T-helper 1 cell treated with Interleukin-12 subunit alpha and Interleukin-12 subunit beta and Interleukin-4 antibody, amounts not matched to agents 30 ng/mL and 1 ng/mL, for 36 hours (primary cell): ENCODE results near the gene CHID1. TPM values are rescaled to one million over a fixed set of nuclear protein-coding genes. Genes with fewer than 3 reads are reported as not detected.

Source experiments
- intact Hi-C: fragments of 100-400 bp; cut with micrococcal nuclease; formaldehyde crosslinking; loops from one replicate; pipeline ENCODE4 v1.15.1; 2024
- total RNA-seq: library from RNA; stranded (reverse); gene quantifications from 2 replicates; pipeline ENCODE4 v1.2.3, GENCODE V29; 2022

Gene CHID1
- total RNA-seq, 1 donor from 2014 or later = 53.4 TPM

DNA sequence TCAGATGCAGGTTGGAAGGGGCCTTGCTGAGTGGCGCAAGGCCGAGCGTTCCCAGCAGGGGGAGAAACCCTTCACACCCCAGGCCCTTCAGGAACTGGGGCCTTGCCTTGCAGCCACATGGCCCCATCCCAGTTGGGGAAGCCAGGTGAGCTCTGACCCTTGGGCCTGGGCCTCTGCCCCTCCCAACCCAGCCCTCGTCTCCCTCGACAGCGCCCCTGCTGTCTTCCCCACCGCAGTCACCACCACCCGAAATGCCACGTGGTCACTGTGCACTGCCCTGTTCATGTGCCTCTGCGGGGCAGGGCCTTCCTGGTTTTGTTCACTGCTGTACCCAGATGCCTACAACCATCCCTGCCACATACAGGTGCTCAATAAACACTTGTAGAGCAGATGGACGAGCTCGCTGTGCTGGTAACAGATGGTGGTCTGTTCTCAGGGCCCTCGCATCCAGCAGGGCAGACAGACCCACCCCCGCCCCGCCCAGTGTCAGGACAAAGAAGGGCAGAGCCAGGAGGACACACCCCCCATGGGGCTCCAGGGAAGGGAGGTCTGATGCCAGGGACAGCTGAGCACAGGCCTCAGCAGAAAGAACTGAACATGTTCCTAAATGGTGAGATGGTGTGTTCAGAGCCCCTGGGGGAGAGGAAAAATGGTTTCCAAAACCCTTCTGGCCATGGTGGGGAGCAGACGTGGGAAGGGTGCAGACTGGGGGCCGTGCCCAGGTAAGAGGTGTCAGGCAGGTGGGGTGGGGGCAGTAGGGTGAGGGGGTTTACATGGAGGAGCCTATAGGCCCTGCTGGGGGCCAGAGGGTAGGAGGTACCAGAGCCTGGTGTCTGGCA lies 72.0 kb downstream of the CHID1 start:
- intact Hi-C loops = no loop called here

DNA sequence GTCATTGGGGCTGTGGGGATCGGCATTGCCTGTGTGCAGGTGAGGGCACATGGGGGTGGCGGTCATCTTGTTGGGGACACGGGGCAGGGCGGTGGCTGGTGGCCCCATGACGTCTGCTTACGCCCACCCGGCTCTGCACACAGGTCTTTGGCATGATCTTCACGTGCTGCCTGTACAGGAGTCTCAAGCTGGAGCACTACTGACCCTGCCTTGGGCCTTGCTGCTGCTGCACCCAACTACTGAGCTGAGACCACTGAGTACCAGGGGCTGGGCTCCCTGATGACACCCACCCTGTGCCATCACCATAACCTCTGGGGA lies 72.7 kb downstream of the CHID1 start:
- intact Hi-C loops = no loop called here

DNA sequence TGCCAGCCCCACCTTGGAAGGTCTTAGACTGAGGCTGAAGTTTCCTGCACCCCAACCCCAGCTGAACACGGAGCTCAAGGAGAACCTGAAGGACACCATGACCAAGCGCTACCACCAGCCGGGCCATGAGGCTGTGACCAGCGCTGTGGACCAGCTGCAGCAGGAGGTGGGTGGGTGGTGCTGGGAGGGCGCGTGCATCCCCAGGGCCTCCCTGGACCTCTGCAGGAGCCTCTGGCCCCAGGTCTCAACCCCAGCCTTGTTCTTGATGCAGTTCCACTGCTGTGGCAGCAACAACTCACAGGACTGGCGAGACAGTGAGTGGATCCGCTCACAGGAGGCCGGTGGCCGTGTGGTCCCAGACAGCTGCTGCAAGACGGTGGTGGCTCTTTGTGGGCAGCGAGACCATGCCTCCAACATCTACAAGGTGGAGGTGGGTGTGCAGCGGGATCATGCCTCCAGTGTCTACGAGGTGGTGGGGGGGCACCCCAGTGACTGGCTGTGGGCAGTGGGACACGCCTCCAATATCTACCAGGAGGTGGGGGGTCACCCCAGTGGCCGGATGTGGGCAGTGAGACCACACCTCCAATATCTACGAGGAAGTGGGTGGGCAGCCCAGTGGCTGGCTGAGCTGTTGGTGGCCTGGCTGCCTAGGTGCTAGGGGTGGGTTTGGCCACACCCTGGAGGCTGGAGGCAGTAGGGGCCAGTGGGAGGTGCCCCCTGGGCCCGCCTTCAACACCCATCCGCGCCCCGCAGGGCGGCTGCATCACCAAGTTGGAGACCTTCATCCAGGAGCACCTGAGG lies 73.2 kb downstream of the CHID1 start:
- intact Hi-C loops = no loop called here

DNA sequence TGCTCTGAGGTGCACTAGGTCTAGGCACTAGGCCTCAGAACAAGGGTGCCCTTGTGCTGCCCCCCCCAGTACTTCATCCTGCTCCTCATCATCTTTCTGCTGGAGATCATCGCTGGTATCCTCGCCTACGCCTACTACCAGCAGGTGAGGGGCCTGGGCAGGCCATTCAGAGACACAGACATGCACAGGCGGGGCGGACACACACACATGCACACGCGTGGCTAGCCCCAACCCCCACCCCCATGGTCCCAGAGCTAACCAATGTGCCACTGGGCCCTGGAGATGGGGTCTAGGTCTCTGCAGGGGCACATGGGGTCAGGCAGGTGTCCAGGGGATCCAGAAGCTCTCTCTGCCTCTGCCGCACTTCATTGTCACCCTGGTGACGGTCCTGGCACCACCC lies 73.9 kb downstream of the CHID1 start:
- intact Hi-C loops = no loop called here

DNA sequence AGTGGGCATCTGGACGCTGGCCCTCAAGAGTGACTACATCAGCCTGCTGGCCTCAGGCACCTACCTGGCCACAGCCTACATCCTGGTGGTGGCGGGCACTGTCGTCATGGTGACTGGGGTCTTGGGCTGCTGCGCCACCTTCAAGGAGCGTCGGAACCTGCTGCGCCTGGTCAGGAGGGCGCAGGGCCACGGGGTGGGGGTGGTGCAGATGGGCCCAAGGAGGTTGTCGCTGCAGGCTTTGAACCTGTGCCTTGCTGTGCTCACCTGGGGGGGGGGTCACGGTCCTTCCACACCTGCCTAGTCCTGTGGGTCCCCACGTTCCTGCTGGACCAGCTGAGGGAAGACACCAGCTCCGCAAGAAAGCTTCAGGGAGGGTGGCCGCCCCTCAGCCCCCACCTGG lies 74.3 kb downstream of the CHID1 start:
- intact Hi-C loops = no loop called here

DNA sequence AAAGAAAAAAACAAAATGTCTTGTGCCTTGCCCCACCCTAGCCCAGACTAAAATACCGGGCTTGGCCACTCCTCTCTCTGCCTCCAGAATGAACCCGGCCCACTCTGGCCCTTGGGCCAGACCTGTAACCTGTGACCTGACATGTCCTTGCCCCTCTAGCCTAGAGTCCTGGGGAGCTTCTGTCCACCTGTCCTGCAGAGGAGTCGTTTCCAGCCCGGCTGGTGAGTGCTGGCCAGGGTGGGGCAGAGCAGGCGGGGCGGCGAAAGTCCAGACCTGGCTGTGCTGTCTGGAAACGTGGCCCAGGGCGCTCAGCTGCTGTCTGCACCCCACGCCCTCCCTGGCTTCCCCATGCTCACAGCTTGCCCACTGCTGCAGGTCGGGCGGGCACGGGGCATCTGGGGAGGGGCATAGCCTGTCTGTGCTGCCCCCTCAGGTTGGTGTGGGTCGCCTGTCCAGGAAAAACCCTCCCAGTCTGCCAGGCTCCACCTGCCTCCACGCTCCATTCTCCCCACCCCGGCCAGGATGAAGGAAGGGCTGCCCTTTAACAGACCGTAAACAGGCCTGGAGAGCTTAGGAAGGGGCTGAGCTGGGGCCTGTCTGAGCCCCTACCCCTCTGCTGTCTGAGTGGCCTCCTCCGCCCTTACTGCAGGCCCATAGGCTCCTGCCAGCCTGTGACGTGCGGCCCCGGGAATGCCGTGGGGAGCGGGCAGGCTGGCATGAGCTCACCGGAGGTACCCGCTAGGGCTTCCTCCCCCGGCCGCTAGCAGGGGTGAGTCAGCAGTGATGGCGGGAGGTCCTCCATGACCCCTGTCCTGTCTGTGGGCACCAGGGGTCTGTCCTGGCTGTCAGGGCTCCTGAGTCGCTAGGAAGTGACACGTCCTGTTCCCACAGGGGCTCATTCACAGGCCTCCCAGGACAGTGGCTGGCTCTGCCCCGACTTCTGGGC lies 76.0 kb downstream of the CHID1 start:
- intact Hi-C loops = no loop called here

DNA sequence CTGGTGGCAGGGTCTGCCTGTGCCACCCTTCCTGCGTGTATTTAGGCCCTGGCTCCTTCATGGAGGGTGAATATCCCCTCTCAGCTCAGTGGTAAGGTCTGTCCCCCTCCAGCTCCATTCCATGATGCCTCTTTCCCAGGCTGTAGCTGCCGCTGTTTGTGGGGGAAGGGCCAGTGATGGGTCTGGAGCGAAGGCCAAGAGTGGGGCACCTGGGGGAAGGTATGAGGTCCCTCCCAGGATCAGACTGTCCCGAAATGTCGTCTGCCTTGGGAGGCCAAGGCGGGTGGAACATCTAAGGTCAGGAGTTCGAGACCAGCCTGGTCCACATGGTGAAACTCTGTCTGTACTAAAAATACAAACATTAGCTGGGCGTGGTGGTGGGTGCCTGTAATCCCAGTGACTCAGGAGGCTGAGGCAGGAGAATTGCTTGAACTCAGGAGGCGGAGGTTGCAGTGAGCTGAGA lies 76.7 kb downstream of the CHID1 start:
- intact Hi-C loops = no loop called here

DNA sequence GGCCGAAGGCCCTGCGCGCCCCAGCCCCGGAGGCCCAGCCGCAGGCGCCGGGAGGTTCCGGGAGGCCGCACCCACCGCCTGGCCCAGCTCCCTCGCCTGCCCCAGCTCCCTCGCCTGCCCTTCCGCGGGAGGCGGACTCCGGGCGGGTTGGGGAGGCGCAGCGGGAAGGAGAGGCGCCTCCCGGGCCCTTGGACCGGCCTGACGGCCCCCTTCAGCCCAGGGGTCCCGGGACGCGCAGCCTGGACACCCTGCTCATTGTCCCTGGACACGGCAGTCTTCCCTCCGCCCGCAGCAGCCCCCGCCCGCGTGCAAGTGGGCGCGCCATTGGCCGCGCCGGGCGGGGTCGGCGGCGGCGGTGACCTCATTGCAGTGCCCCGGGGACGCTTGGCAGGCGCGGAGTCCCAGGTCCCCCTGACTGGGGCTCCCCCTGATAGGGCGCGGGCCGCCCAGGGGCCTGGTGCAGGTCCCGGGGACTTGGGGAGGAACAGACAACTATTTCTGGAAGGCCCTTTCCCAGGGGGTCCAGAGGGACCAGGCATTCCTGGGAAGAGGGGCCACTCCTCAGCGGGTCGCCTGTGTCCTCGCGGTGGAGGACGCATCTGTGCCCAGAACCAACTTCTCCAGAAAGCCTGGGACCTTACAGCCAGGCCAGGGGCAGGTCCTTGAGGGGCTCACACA lies 77.4 kb downstream of the CHID1 start:
- intact Hi-C loops = no loop called here

DNA sequence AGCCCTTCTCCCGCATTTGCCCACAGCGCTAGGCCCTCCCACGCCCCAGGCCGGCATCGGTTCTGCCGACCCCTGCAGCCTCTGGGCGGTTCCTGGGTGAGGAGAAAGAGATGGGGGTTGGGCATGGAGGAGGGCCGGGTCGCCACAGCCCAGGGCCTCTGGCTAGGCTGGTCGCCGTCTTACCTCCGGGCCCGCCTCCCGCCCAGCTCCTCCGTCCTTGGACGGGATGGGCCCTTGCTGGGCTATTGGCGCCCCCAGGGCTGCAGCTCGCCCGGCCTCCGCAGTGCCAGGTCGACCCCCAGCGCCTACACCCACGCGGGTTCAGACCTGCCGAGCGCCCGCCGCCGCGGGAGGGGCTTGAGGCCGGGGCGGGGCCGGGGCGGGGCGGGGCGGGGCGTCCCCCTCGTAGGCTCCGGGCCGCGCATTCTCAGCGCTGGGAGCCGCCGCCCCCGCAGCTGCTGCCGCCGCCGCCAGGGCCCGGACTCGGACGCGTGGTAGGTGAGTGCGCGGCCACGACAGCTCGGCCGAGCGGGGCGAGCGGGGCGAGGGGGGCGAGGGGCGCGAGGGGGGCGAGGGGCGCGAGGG lies 78.0 kb downstream of the CHID1 start, which contains the start of gene CD151:
TSS of gene CD151 (plus strand) at position 424 of the 585 bp plus-strand sequence. CDS start 3,118 bp downstream, outside the sequence.
- intact Hi-C loops = loop anchor here (1.0 kb wide), 1 partner anchor 10 kb away; the partner anchor contains the start of genes POLR2L and TSPAN4

DNA sequence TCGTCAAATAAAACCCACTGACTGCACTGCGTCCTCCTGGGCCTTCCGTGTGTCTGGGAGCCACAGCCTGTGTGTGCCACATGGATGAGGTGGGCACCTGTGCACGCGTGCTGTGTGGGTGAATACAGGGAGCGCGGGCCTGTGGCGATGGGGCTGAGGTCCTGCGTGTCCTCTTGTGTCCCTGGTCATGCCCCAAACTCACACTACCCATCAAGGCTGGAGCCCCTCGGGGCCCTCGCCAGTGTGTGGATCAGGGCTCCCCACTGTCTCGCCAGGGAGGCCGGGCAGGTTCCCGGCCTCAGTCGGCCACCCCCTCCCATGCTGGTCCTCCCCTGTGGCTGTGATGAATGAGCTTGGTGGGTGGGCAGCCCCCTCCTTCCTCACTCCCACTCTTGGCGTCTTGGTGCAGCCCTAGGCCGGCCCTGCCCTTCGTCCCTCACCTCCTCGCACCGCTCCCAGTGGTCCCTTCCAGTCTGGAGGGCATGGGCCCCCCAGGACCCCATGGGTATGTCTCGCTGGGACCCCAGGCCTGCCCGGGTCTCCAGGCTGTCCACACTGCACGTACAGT lies 78.6 kb downstream of the CHID1 start:
- intact Hi-C loops = loop anchor here (1.0 kb wide), 1 partner anchor 10 kb away; the partner anchor contains the start of genes POLR2L and TSPAN4

DNA sequence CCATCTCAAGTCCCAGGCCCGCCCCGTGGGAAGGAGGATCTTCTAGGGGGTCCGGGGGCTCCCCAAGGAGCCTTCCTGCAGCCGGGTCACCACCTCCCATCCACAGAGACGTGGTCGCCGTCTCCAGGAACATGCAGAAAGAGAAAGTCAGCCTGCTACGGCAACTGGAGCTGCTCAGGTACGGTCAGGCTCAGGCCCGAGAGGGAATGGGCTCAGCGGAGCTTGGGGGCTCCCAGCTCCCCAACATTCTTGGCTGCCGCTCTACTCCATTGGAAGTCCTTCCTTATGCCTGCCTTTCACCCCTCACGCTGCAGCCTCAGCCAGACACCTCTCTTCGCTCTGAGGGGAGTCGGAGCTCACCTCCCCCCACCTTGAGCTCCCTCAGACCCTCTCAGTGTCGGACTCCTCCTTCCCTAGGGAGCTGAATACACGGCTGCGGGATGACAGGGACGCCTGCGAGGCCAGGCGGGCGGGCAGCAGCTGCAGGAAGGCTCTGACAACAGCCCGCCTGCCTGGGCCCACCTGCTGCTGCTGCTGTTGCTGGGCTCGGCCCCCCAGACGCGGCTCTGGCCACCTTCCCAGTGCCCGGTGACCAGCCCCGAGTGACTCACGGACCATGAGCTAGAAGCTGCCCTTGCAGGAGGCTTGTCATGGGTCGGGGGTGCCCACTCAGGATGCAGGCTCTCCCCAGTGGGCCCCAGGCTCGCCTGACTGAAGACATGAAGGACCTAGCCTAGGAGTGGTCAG lies 79.3 kb downstream of the CHID1 start:
- intact Hi-C loops = no loop called here

DNA sequence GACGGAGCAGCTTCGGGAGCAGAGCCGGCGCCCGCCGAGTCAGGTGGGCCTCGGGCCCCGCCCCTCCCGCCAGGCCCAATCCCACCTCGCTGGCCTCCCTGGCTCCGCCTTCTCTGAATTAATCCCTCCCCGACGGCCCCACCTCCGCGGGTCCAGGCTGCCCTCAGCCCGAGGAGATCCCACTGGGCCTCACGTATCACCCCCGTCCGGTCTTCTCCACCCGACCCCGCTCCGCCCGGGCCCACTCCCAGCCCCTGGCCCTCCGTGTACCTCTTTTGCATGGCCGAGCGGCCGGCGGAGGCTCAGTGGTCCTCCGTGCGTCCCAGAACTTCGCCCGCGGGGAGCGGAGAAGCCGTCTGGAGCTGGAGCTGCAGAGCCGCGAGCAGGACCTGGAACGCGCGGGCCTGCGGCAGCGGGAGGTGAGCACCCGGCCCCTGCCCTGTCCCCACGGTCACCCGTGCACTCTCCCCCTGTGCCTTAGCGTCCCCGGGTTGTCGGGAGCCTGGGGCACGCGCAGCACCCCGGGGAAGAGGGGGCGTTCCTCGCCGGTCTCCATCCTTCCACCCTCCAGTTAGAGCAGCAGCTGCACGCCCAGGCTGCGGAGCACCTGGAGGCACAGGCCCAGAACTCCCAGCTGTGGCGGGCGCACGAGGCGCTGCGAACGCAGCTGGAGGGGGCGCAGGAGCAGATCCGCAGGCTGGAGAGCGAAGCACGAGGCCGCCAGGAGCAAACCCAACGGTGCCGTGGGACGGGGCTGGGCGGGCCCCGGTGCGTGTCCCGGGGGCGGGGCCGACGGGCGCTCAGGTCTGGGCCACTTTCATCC lies 80.1 kb downstream of the CHID1 start:
- intact Hi-C loops = loop anchor here (1.0 kb wide), 1 partner anchor 10 kb away; no protein-coding TSS in a partner anchor

DNA sequence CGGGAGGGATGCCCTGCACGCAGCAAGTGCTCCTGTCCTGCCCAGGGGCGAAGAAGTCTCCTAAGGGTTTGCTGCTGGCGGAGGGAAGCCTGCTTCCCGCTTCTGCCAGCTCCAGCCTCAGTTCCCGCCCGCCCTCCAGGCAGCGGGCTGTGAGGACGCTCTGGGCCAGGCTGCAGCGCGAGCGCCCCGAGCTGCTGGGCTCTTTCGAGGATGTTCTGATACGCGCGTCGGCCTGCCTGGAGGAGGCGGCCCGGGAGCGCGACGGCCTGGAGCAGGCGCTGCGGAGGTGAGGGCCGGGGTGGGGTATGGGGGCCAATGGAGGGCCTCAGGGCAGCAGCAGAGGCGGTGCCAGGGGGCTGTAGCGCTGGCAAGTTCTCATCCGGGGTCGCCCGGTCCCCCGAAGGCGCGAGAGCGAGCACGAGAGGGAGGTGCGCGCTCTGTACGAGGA lies 80.7 kb downstream of the CHID1 start:
- intact Hi-C loops = loop anchor here (1.0 kb wide), 1 partner anchor 10 kb away; no protein-coding TSS in a partner anchor

DNA sequence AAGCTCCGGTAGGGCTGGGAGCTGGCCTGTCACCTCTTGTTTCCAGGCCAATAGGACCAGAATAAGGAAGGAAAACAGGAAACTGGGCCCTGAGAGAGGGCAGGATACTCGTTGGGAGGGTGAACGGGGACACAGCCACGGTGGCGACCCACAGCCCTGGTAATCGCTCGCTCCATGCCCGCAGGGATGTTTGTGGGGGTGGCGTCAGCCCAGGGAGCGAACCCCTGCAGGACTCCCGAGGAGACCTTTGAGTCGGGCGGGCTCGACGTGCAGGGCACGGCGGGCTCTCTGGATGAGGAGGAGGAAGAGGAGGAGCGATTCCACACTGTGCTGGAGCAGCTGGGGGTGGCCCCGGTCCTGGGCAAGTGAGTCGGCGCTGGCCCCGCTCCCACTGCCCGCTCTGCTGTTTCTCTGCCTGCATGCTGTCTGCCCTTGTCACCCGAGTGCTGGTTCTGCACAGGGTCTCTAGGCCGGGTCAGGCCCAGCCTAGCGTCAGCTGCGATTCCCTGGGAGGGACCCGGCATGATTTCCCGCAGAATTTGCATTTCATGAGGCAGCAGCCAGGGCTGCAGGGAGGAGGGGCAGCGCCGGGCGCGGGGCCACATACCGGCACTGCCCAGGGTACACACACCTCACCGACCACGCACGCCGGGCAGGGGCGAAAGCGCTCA lies 81.3 kb downstream of the CHID1 start:
- intact Hi-C loops = no loop called here

DNA sequence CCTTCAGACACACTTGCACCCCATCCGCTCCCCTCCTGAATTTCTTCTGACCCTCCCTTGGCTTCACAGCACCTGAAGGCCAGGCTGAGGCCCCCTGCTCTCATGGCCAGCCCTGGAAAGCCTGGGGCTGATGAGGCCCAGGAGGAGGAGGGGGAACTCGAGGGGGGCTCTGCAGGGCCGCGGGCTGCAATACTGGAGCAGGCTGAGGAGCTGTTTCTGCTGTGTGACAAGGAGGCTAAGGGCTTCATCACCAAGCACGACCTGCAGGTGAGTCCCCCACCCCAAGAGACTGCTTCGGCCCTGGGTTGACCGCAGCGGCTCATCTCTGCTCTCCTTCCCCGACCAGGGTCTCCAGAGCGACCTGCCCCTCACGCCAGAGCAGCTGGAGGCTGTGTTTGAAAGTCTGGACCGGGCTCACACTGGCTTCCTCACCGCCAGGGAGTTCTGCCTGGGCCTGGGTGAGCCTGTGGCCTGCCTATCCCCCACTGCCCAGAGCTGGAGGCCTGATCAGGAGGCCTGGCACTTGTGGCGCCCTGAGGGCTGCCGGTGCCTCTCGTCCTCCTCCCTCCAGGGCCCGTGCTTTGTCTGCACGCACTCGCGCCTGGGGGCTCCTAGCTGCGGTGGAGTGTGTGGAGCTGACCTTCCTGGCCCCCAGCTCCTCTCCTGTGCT lies 82.0 kb downstream of the CHID1 start:
- intact Hi-C loops = no loop called here

DNA sequence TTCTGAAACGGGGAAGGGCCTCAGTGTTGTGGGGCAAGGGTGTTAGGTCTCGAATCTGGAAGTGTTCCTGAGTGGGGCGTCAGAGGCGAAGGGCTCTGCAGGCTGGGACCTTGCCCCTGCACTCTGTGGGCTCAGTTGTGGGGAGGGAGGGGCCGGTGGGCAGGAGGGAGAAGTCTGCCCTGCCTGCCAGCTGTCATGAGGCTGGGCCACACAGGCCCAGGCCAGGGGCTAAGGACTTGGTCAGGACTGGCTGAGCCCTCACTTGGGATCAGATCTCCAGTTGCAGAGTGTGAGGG lies 82.8 kb downstream of the CHID1 start, which contains the start of gene CRACR2B:
TSS of gene CRACR2B (plus strand) at position 23 of the 296 bp plus-strand sequence. CDS start 689 bp downstream, outside the sequence.
- intact Hi-C loops = no loop called here
